Hepatocyte (in vitro differentiated cells): Measurements from ENCODE around the gene GORASP2.

Experiments
- CTCF ChIP-seq: fragments of 200-600 bp; sonication (generic); IDR thresholded peaks from 2 replicates; pipeline ENCODE4 v1.5.1; 2016; ENCODE audit warnings: antibody characterized with exemption, mild to moderate bottlenecking; ENCODE audit not compliant: poor library complexity
- EZH2 ChIP-seq: fragments of 200-600 bp; sonication (generic); IDR thresholded peaks from 2 replicates; pipeline ENCODE4 v1.6.1; 2016; ENCODE audit warnings: antibody characterized with exemption, mild to moderate bottlenecking, borderline replicate concordance
- EZH2phosphoT487 ChIP-seq: fragments of 200-600 bp; sonication (generic); IDR thresholded peaks from one replicate; pipeline ENCODE4 v1.6.1; 2018; ENCODE audit warnings: antibody characterized with exemption, mild to moderate bottlenecking, low read depth, moderate library complexity; ENCODE audit not compliant: unreplicated experiment, severe bottlenecking

GRCh38 chr2:170928036-170928823 is 823 bp upstream of the GORASP2 start:
- no peak for TF ChIP-seq CTCF
- TF ChIP-seq EZH2phosphoT487, result no peak
- TF ChIP-seq EZH2, result no peak
